Central memory CD4-positive, alpha-beta T cell (primary cell): ENCODE measurements around the gene PSEN1.
"Not testable (repeated sequence)": the region's sequence is repeated elsewhere in the genome, so short reads cannot be mapped to it uniquely, and the experiment has no call there.

Experiments
- DNase-seq: peaks from one replicate; pipeline ENCODE4 v3.0.0; 2022

PSEN1 gene

GRCh38 chr14:73167727-73168126, 31.4 kb downstream of the PSEN1 start:
- DNase-seq = no peak

- DNase-seq = no peak
These were observed 32.0 kb downstream of the PSEN1 start for GRCh38 chr14:73168274-73168673.

GRCh38 chr14:73168691-73169090, 32.4 kb downstream of the PSEN1 start:
- no peak for DNase-seq

GRCh38 chr14:73169855-73170254, 33.5 kb downstream of the PSEN1 start:
- not testable (repeated sequence) for DNase-seq

- no peak for DNase-seq
These were observed 34.4 kb downstream of the PSEN1 start for GRCh38 chr14:73170686-73171085.

GRCh38 chr14:73172500-73172899, 36.2 kb downstream of the PSEN1 start:
- DNase-seq = no peak

GRCh38 chr14:73173092-73173735, 36.9 kb downstream of the PSEN1 start:
- DNase-seq = no peak

GRCh38 chr14:73176685-73177084, 40.4 kb downstream of the PSEN1 start:
- DNase-seq = no peak

GRCh38 chr14:73180385-73180805, 44.1 kb downstream of the PSEN1 start:
- DNase-seq = no peak

GRCh38 chr14:73180969-73181368, 44.7 kb downstream of the PSEN1 start:
- DNase-seq = not testable (repeated sequence)

GRCh38 chr14:73188501-73188911, 52.2 kb downstream of the PSEN1 start:
- DNase-seq = no peak

- DNase-seq = no peak
These were observed 53.3 kb downstream of the PSEN1 start for GRCh38 chr14:73189651-73190050.

GRCh38 chr14:73191441-73191840, 55.1 kb downstream of the PSEN1 start:
- no peak for DNase-seq

GRCh38 chr14:73194306-73194705, 58.0 kb downstream of the PSEN1 start:
- DNase-seq = not testable (repeated sequence)

GRCh38 chr14:73198253-73198652, 61.9 kb downstream of the PSEN1 start:
- no peak for DNase-seq

- DNase-seq = no peak
These were observed 67.2 kb downstream of the PSEN1 start for GRCh38 chr14:73203527-73203926.

GRCh38 chr14:73207615-73208014, 71.3 kb downstream of the PSEN1 start:
- DNase-seq = no peak

GRCh38 chr14:73208390-73208789, 72.1 kb downstream of the PSEN1 start:
- no peak for DNase-seq

GRCh38 chr14:73208846-73209245, 72.5 kb downstream of the PSEN1 start:
- no peak for DNase-seq

GRCh38 chr14:73209953-73210352, 73.6 kb downstream of the PSEN1 start:
- no peak for DNase-seq

GRCh38 chr14:73211251-73212040, 75.1 kb downstream of the PSEN1 start:
- DNase-seq = no peak

- DNase-seq = no peak
These were observed 79.7 kb downstream of the PSEN1 start for GRCh38 chr14:73216030-73216429.

- no peak for DNase-seq
These were observed 81.1 kb downstream of the PSEN1 start for GRCh38 chr14:73217411-73217810.

GRCh38 chr14:73220061-73220460, 83.8 kb downstream of the PSEN1 start:
- no peak for DNase-seq
